ENCODE results near the gene SUSD4. TPM values are rescaled to one million over a fixed set of nuclear protein-coding genes. Genes with fewer than 3 reads are reported as not detected.
A peak's percentile ranks its signal among the peaks of the same experiment; 100 is the strongest.

The SUSD4 gene
- polyA plus RNA-seq, 2 of the 4 experiments (the other 2 are of a cell fraction) = 0.61 to 0.85 TPM

DNA sequence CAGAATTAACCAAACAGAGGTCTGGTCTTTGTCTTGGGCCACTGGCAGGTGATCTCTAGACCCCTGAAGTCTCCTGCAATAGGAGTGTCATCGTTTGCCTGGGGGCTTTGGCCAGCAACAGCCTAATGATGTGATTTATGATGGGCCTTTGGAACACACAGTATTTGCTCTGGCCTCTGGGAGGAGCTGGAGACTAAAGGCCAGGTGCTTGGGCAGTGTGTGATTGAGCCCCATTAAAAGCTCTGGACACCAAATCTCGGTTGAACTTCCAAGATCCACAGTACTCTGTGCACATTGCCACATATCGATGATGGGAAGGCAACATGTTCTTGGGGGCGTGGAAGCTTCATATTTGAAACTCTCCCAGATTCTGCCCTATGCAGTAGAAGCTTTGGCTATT lies 188.9 kb downstream of the SUSD4 start:
- ATAC-seq (peak; percentile 64 to 79; a peak in 5 of 6 replicates), DNase-seq (ENCODE audit: low read depth in 1 of 2, low spot score in 1 of 2) (peak in 1 of 2 experiments; percentile 23), FAIRE-seq (no peak)
- Histone ChIP-seq H3K4me1 (0 out of 3 replicates have a peak, but pooled peaks cover 3% of the 10 kb centered on the region), H3K27ac (no peak overlapping the region), H3K9me3 (no peaks in the 10 kb centered on the region), H3K4me3 (no peak overlapping the region), H3K4me2 (no peak overlapping the region)
- WGBS (ENCODE audit: missing lambda C conversion rate) = 10% methylated on average over 4 of the region's 4 CpGs
- ChIA-PET POLR2A (no interaction called here), CTCF (interaction anchor here (0.6 to 1.7 kb wide), 19 partner anchors 9 to 511 kb away, joined by 3 to 8 read pairs (median 3); partner anchors contain the start of gene SUSD4)
- no peak for TF ChIP-seq CBX8 (IDR thresholded peaks at IDR 0.05)
- TF ChIP-seq, protein P1, sequence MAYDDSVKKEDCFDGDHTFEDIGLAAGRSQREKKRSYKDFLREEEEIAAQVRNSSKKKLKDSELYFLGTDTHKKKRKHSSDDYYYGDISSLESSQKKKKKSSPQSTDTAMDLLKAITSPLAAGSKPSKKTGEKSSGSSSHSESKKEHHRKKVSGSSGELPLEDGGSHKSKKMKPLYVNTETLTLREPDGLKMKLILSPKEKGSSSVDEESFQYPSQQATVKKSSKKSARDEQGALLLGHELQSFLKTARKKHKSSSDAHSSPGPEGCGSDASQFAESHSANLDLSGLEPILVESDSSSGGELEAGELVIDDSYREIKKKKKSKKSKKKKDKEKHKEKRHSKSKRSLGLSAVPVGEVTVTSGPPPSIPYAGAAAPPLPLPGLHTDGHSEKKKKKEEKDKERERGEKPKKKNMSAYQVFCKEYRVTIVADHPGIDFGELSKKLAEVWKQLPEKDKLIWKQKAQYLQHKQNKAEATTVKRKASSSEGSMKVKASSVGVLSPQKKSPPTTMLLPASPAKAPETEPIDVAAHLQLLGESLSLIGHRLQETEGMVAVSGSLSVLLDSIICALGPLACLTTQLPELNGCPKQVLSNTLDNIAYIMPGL (CRISPR knock-in tag; IDR thresholded peaks at IDR 0.05; ENCODE audit: borderline replicate concordance) = no peak
- TF ChIP-seq ZC3H11A (IDR thresholded peaks at IDR 0.05) = no peak
- TF ChIP-seq NR3C1 (IDR thresholded peaks at IDR 0.05) = no peak
- no peak for TF ChIP-seq SREBF2 (IDR thresholded peaks at IDR 0.05)
- no peak for TF ChIP-seq HDAC2 (IDR thresholded peaks at IDR 0.05)
- no peak for TF ChIP-seq NFE2L2 (conservative IDR thresholded peaks at IDR 0.05; ENCODE audit: low read length)
- peak; percentile 43 to 61 for TF ChIP-seq RAD21 (conservative IDR thresholded peaks at IDR 0.05 in 1 of 2, IDR thresholded peaks at IDR 0.05 in 1 of 2)
- no peak for TF ChIP-seq POLR2AphosphoS2 (conservative IDR thresholded peaks at IDR 0.05; ENCODE audit: low read length)
- no peak for TF ChIP-seq KDM1A (IDR thresholded peaks at IDR 0.05; ENCODE audit: low read depth)
- TF ChIP-seq SMC3 (IDR thresholded peaks at IDR 0.05) = peak; percentile 48
- no peak for TF ChIP-seq NPAS2 (CRISPR knock-in tag; IDR thresholded peaks at IDR 0.05; ENCODE audit: borderline replicate concordance)
- no peak for TF ChIP-seq FOSL2 (IDR thresholded peaks at IDR 0.05)
- TF ChIP-seq FOSL2 (CRISPR knock-in tag; IDR thresholded peaks at IDR 0.05) = no peak
- TF ChIP-seq, protein P2, sequence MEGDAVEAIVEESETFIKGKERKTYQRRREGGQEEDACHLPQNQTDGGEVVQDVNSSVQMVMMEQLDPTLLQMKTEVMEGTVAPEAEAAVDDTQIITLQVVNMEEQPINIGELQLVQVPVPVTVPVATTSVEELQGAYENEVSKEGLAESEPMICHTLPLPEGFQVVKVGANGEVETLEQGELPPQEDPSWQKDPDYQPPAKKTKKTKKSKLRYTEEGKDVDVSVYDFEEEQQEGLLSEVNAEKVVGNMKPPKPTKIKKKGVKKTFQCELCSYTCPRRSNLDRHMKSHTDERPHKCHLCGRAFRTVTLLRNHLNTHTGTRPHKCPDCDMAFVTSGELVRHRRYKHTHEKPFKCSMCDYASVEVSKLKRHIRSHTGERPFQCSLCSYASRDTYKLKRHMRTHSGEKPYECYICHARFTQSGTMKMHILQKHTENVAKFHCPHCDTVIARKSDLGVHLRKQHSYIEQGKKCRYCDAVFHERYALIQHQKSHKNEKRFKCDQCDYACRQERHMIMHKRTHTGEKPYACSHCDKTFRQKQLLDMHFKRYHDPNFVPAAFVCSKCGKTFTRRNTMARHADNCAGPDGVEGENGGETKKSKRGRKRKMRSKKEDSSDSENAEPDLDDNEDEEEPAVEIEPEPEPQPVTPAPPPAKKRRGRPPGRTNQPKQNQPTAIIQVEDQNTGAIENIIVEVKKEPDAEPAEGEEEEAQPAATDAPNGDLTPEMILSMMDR (IDR thresholded peaks at IDR 0.05) = peak; percentile 38
- TF ChIP-seq, protein P3, sequence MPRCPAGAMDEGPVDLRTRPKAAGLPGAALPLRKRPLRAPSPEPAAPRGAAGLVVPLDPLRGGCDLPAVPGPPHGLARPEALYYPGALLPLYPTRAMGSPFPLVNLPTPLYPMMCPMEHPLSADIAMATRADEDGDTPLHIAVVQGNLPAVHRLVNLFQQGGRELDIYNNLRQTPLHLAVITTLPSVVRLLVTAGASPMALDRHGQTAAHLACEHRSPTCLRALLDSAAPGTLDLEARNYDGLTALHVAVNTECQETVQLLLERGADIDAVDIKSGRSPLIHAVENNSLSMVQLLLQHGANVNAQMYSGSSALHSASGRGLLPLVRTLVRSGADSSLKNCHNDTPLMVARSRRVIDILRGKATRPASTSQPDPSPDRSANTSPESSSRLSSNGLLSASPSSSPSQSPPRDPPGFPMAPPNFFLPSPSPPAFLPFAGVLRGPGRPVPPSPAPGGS (IDR thresholded peaks at IDR 0.05) = no peak
- TF ChIP-seq, protein P4, sequence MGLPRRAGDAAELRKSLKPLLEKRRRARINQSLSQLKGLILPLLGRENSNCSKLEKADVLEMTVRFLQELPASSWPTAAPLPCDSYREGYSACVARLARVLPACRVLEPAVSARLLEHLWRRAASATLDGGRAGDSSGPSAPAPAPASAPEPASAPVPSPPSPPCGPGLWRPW (IDR thresholded peaks at IDR 0.05) = no peak
- TF ChIP-seq MAFK (IDR thresholded peaks at IDR 0.05; ENCODE audit: partially characterized antibody) = no peak
- no peak for TF ChIP-seq TP53 (CRISPR knock-in tag; IDR thresholded peaks at IDR 0.05)
- no peak for TF ChIP-seq EHF (CRISPR knock-in tag; IDR thresholded peaks at IDR 0.05)
- TF ChIP-seq, protein P5, sequence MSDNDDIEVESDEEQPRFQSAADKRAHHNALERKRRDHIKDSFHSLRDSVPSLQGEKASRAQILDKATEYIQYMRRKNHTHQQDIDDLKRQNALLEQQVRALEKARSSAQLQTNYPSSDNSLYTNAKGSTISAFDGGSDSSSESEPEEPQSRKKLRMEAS (IDR thresholded peaks at IDR 0.05) = no peak
- TF ChIP-seq JUNB (IDR thresholded peaks at IDR 0.05) = no peak
- no peak for TF ChIP-seq HOXB13 (CRISPR knock-in tag; IDR thresholded peaks at IDR 0.05; ENCODE audit: low read depth)

Small RNA genes within 50 kb of the gene (small RNA-seq; reads per million reads assigned to genes)
- 0 reads per million in 6 experiments for gene RNU4-57P

Other genes with a start within 250 kb of the SUSD4 start
- gene TLR5, start 220.9 kb downstream of the SUSD4 start, polyA plus RNA-seq (2011; rRNA removed) = 1.3 and 1.8 TPM in 2 replicates
- gene TLR5, start 220.9 kb downstream of the SUSD4 start, polyA plus RNA-seq (2017; fragmentation: RNase III; extraction: RNeasy Plus Mini Kit Qiagen cat#74134 plus additional on column Dnase treatment) = 0.22 to 0.46 TPM (median 0.34 TPM) in 3 replicates
- gene CCDC185, start 29.2 kb upstream of the SUSD4 start, polyA plus RNA-seq (2011; rRNA removed) = not detected in 2 replicates
- 0.04 TPM in 1 of 3 replicates, not detected in the others for gene CCDC185, start 29.2 kb upstream of the SUSD4 start, polyA plus RNA-seq (2017; fragmentation: RNase III; extraction: RNeasy Plus Mini Kit Qiagen cat#74134 plus additional on column Dnase treatment)

Measured in A549 (cell line).